Occipital lobe (tissue), 3 donors: ENCODE data around the gene MAMDC2. TPM values are rescaled to one million over a fixed set of nuclear protein-coding genes. Genes with fewer than 3 reads are reported as not detected.

Source experiments
- DNase-seq: peaks from one replicate; lab custom pipeline; 2025; lab: John Stamatoyannopoulos, UW
- small RNA-seq: library from RNA; depleted of rRNA; stranded (forward); fragments of <200 nt; gene quantifications from one replicate; pipeline ENCODE3, GENCODE V24; 2014
- total RNA-seq: library from RNA; depleted of rRNA; stranded (reverse); fragments of >200 nt; gene quantifications from one replicate; pipeline ENCODE4 v1.2.3, GENCODE V29; 2014

MAMDC2 gene
- total RNA-seq, 1 donor from 2014 or later = 3.0 TPM

GRCh38 chr9:70259512-70259802 lies 215.8 kb downstream of the MAMDC2 start:
- no peak for DNase-seq

- no peak for DNase-seq
Measured at GRCh38 chr9:70260007-70260443, 216.4 kb downstream of the MAMDC2 start.

- DNase-seq = no peak
Measured at GRCh38 chr9:70260606-70261005, 217.0 kb downstream of the MAMDC2 start.

GRCh38 chr9:70261131-70261870 lies 217.7 kb downstream of the MAMDC2 start:
- DNase-seq = no peak

GRCh38 chr9:70262366-70262765 lies 218.7 kb downstream of the MAMDC2 start:
- no peak for DNase-seq

GRCh38 chr9:70262948-70263347 lies 219.3 kb downstream of the MAMDC2 start:
- no peak for DNase-seq

GRCh38 chr9:70263421-70263820 lies 219.8 kb downstream of the MAMDC2 start:
- no peak for DNase-seq

Small RNA genes within 50 kb of the gene (small RNA-seq; reads per million reads assigned to genes)
- 3.4 reads per million, percentile 88 among the genes with 10 or more reads in this experiment for gene RNU2-5P

Other genes starting within 250 kb of the MAMDC2 start
- gene CFAP95, start 223.0 kb upstream of the MAMDC2 start, total RNA-seq = not detected
- 42.3 TPM for gene SMC5, start 215.1 kb downstream of the MAMDC2 start, total RNA-seq